ENCODE results near the gene PHLDB1.
"Not testable (repeated sequence)": the region's sequence is repeated elsewhere in the genome, so short reads cannot be mapped to it uniquely, and the experiment has no call there.

DNA sequence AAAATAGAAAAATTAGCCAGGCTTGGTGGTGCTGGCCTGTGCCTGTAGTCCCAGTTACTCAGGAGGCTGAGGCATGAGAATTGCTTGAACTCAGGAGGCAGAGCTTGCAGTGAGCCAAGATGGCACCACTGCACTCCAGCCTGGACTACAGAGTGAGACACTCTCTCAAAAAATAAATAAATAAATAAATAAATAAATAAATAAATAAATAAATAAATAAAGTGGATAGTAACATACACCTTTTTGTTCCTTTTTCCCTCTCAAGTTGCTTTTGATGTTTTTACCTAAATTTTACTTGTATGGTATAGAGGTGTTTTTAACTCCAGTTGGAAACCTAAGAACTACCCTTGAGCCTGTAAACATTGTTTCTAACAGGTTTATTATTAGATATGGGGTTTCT, 29.4 kb upstream of the PHLDB1 start:
- TF ChIP-seq MXI1 (IDR thresholded peaks at IDR 0.05; ENCODE audit: low read depth, low read length); CHD2 (IDR thresholded peaks at IDR 0.05; ENCODE audit: low read length, partially characterized antibody); YY1 (IDR thresholded peaks at IDR 0.05; ENCODE audit: low read depth); GABPA (IDR thresholded peaks at IDR 0.05; ENCODE audit: low read depth); EZH2phosphoT487 (IDR thresholded peaks at IDR 0.05; ENCODE audit: borderline replicate concordance, low read depth); POLR2AphosphoS5 (IDR thresholded peaks at IDR 0.05; ENCODE audit: low read depth, low read length); MEF2A (IDR thresholded peaks at IDR 0.05; ENCODE audit: borderline replicate concordance, low read depth); TAF1 (IDR thresholded peaks at IDR 0.05; ENCODE audit: borderline replicate concordance, low read depth, low read length); GATA2 (CRISPR knock-in tag; IDR thresholded peaks at IDR 0.05); JUND (IDR thresholded peaks at IDR 0.05); ELF1 (IDR thresholded peaks at IDR 0.05): not testable (repeated sequence)
- TF ChIP-seq, protein P1, sequence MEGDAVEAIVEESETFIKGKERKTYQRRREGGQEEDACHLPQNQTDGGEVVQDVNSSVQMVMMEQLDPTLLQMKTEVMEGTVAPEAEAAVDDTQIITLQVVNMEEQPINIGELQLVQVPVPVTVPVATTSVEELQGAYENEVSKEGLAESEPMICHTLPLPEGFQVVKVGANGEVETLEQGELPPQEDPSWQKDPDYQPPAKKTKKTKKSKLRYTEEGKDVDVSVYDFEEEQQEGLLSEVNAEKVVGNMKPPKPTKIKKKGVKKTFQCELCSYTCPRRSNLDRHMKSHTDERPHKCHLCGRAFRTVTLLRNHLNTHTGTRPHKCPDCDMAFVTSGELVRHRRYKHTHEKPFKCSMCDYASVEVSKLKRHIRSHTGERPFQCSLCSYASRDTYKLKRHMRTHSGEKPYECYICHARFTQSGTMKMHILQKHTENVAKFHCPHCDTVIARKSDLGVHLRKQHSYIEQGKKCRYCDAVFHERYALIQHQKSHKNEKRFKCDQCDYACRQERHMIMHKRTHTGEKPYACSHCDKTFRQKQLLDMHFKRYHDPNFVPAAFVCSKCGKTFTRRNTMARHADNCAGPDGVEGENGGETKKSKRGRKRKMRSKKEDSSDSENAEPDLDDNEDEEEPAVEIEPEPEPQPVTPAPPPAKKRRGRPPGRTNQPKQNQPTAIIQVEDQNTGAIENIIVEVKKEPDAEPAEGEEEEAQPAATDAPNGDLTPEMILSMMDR (IDR thresholded peaks at IDR 0.05): not testable (repeated sequence)
- TF ChIP-seq, protein P2, sequence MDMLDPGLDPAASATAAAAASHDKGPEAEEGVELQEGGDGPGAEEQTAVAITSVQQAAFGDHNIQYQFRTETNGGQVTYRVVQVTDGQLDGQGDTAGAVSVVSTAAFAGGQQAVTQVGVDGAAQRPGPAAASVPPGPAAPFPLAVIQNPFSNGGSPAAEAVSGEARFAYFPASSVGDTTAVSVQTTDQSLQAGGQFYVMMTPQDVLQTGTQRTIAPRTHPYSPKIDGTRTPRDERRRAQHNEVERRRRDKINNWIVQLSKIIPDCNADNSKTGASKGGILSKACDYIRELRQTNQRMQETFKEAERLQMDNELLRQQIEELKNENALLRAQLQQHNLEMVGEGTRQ (IDR thresholded peaks at IDR 0.05; ENCODE audit: borderline replicate concordance, low read depth, low read length): not testable (repeated sequence)
- TF ChIP-seq, protein P3, sequence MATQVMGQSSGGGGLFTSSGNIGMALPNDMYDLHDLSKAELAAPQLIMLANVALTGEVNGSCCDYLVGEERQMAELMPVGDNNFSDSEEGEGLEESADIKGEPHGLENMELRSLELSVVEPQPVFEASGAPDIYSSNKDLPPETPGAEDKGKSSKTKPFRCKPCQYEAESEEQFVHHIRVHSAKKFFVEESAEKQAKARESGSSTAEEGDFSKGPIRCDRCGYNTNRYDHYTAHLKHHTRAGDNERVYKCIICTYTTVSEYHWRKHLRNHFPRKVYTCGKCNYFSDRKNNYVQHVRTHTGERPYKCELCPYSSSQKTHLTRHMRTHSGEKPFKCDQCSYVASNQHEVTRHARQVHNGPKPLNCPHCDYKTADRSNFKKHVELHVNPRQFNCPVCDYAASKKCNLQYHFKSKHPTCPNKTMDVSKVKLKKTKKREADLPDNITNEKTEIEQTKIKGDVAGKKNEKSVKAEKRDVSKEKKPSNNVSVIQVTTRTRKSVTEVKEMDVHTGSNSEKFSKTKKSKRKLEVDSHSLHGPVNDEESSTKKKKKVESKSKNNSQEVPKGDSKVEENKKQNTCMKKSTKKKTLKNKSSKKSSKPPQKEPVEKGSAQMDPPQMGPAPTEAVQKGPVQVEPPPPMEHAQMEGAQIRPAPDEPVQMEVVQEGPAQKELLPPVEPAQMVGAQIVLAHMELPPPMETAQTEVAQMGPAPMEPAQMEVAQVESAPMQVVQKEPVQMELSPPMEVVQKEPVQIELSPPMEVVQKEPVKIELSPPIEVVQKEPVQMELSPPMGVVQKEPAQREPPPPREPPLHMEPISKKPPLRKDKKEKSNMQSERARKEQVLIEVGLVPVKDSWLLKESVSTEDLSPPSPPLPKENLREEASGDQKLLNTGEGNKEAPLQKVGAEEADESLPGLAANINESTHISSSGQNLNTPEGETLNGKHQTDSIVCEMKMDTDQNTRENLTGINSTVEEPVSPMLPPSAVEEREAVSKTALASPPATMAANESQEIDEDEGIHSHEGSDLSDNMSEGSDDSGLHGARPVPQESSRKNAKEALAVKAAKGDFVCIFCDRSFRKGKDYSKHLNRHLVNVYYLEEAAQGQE (IDR thresholded peaks at IDR 0.05; ENCODE audit: low read depth, low read length): not testable (repeated sequence)

Data from SK-N-SH (cell line).